ENCODE data around the gene ACP2.

DNA sequence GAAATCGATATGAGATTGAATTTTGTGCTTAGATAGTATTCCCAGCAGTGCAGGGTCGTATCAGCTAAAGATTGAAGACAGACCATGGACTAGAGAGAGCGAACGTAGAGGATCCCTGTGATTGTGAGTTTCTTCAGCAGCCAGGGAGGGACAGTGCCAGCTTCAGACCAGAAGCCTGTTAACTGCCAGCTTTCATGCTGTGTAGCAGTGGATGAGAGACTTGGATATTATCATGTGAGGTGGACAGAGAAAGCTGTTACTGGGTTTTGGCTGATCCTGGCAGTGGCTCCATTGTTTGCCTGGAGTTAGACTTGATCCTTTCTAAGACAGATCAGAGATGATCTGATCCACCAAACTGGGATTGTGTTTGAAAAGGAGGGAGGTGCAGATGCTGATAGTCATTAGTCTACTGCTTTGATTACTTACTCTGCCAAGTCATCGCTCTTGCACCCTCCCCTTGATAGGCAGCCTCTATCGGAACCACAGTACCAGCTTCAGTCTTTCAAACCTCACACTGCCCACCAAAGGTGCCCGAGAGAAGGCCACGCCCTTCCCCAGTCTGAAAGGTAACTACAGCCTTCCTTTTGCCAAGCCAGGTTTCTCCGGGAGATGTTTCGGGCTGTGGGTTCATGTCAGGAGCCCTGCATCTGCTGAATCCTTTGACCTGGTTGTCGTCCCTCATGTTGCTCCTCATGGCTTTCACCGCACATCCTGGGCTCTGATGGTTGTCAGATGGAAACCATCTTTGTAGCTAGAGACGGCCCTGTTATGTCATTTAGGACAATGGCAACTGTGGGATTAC, 37.6 kb upstream of the ACP2 start:
- TF ChIP-seq CTCF (IDR thresholded peaks at IDR 0.05; ENCODE audit: insufficient read depth, low read depth, low read length) (no peak), EZH2 (IDR thresholded peaks at IDR 0.05; ENCODE audit: insufficient read depth, low read length) (no peak)
